Measurements from ENCODE around the gene TTLL9.

DNA sequence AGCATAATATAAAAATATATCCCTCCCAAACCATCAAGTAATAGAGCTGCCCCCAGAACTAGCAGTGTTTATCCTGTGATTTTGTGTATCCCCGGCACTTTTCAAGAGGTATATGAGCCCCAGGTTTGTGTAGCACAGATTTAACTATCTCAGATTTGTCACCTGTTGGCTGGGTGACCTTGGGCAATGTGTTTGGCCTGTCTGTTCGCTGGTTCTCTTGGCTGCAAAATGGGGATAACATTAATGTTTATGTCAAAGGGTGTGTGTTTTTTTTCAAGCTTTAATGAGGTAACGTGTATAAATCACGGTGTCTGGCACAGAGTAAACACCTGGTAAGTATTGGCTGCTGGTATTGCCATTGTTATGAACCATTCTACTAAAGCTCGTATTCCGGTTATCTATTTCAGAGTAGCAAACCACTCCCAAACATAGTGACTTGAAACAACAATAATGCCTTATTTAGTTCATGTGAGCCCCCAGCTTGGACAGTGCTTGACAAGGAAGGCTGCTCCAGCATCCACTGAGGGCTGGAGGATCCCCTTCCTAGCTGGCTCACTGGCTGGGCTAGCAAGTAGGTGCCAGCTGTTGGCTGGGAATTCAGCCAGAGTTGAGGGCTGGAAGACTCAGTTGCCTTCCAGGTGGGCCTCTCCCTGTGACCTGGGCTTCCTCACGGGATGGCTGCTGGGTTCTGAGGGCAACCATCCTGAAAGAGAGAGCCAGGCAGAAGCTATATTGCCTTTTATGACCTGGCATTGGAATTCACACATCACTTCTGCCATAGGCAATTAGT, 45.3 kb downstream of the TTLL9 start:
- TF ChIP-seq POLR2A (IDR thresholded peaks at IDR 0.05): no peak
- TF ChIP-seq, protein P1, sequence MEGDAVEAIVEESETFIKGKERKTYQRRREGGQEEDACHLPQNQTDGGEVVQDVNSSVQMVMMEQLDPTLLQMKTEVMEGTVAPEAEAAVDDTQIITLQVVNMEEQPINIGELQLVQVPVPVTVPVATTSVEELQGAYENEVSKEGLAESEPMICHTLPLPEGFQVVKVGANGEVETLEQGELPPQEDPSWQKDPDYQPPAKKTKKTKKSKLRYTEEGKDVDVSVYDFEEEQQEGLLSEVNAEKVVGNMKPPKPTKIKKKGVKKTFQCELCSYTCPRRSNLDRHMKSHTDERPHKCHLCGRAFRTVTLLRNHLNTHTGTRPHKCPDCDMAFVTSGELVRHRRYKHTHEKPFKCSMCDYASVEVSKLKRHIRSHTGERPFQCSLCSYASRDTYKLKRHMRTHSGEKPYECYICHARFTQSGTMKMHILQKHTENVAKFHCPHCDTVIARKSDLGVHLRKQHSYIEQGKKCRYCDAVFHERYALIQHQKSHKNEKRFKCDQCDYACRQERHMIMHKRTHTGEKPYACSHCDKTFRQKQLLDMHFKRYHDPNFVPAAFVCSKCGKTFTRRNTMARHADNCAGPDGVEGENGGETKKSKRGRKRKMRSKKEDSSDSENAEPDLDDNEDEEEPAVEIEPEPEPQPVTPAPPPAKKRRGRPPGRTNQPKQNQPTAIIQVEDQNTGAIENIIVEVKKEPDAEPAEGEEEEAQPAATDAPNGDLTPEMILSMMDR (IDR thresholded peaks at IDR 0.05): no peak

All from esophagus squamous epithelium (tissue), 4 donors.